K562 (cell line): Measurements from ENCODE around the gene SMIM3. TPM values are rescaled to one million over a fixed set of nuclear protein-coding genes. Genes with fewer than 3 reads are reported as not detected.

Experiments used
- AFF4 ChIP-seq: sonication (generic); formaldehyde crosslinking; IDR thresholded peaks from 2 replicates; pipeline ENCODE4 v1.8.0; 2023; ENCODE audit warnings: mild to moderate bottlenecking, missing genetic modification reagents
- ARID2 ChIP-seq: fragments of 450-650 bp; IDR thresholded peaks from 2 replicates; pipeline ENCODE4 v1.6.1; 2017; ENCODE audit warnings: antibody characterized with exemption, mild to moderate bottlenecking
- BDP1 ChIP-seq: IDR thresholded peaks from 3 replicates; pipeline ENCODE4 v1.6.1; 2011; ENCODE audit not compliant: insufficient read length, insufficient read depth
- CEBPB ChIP-seq: fragments of 450-650 bp; IDR thresholded peaks from 2 replicates; pipeline ENCODE4 v1.6.1; 2016; ENCODE audit warnings: missing genetic modification characterization, missing compliant biosample characterization
- CSDE1 ChIP-seq, 2 experiments: fragments of 450-650 bp; IDR thresholded peaks; 2 replicates each; pipeline ENCODE4 v1.6.1; 2016; ENCODE audit warnings: mild to moderate bottlenecking in 1 of 2
- EZH2 ChIP-seq: IDR thresholded peaks from 2 replicates; pipeline ENCODE4 v1.6.1; 2012; ENCODE audit warnings: low read depth, mild to moderate bottlenecking, inconsistent platforms, low read length, borderline replicate concordance
- HNRNPH1 ChIP-seq: fragments of 200-400 bp; formaldehyde crosslinking; optimal IDR thresholded peaks from 2 replicates; pipeline ENCODE3; 2017; ENCODE audit warnings: low read depth, mild to moderate bottlenecking, low read length, moderate library complexity
- MBD1 ChIP-seq: fragments of 250-450 bp; sonication (Bioruptor Pico); IDR thresholded peaks from 2 replicates; pipeline ENCODE4 v1.8.0; 2022; ENCODE audit warnings: inconsistent platforms
- MTA3 ChIP-seq: fragments of 450-650 bp; formaldehyde crosslinking; IDR thresholded peaks from 2 replicates; pipeline ENCODE4 v1.6.1; 2017; ENCODE audit warnings: mild to moderate bottlenecking, borderline replicate concordance
- NFATC3 ChIP-seq: fragments of 450-650 bp; IDR thresholded peaks from 2 replicates; pipeline ENCODE4 v1.6.1; 2017; ENCODE audit warnings: mild to moderate bottlenecking
- SIN3A ChIP-seq, 2 experiments: fragments of 150-350 bp in 1 of 2; IDR thresholded peaks; 2 replicates each; pipeline ENCODE4 v1.6.1; 2011 to 2016; ENCODE audit warnings: borderline replicate concordance in 2 of 2, low read depth in 2 of 2, low read length in 2 of 2, mild to moderate bottlenecking in 2 of 2, moderate library complexity in 2 of 2; ENCODE audit not compliant: control insufficient read depth in 1 of 2
- TRIM28 ChIP-seq: fragments of 450-650 bp; IDR thresholded peaks from 2 replicates; pipeline ENCODE4 v1.6.1; 2017
- ZEB2 ChIP-seq: fragments of 450-650 bp; IDR thresholded peaks from 2 replicates; pipeline ENCODE4 v1.6.1; 2016
- ZNF253 ChIP-seq: fragments of 250-450 bp; sonication (Bioruptor Pico); conservative IDR thresholded peaks from 2 replicates; pipeline ENCODE4 v1.6.1; 2021; ENCODE audit warnings: mild to moderate bottlenecking
- ZNF589 ChIP-seq: fragments of 200-800 bp; sonication (Bioruptor generic); IDR thresholded peaks from 2 replicates; pipeline ENCODE4 v1.6.1; 2016; ENCODE audit warnings: low read depth, missing genetic modification characterization, missing compliant biosample characterization
- ZNF699 ChIP-seq: fragments of 250-450 bp; sonication (Bioruptor Pico); IDR thresholded peaks from 2 replicates; pipeline ENCODE4 v1.8.0; 2021; ENCODE audit warnings: mild to moderate bottlenecking, moderate library complexity; ENCODE audit not compliant: insufficient replicate concordance
- polyA plus RNA-seq, 8 experiments: library from polyadenylated mRNA; depleted of rRNA in 4 of 8; stranded (reverse) in 5 of 8; unstranded in 3 of 8; fragments of >200 nt; fragmentation: Nextera tagmentation in 2 of 8; fragmentation: Illumina TruSeq in 1 of 8; extraction: Ambion mirVana in 2 of 8; extraction: Trizol in 1 of 8; gene quantifications; 2 replicates each; pipeline versions ENCODE4 v1.2.1 to v1.2.3, GENCODE V29; 2011 to 2014; ENCODE audit warnings: inconsistent platforms in 1 of 8, missing spikeins in 1 of 8
- total RNA-seq, 7 experiments: library from RNA; depleted of rRNA in 6 of 7; stranded (reverse); fragments of >200 nt in 6 of 7; fragmentation: Illumina TruSeq in 2 of 7; extraction: Trizol in 2 of 7; gene quantifications; 2 replicates each; pipeline versions ENCODE4 v1.2.1 to v1.2.3, GENCODE V29; 2011 to 2021; ENCODE audit warnings: low replicate concordance in 1 of 7
- TF ChIP-seq, protein P1 (sequence below), 2 experiments: IDR thresholded peaks; 2 replicates each; pipeline ENCODE4 v1.6.1; 2012; ENCODE audit warnings: improper control_type of control experiment in 2 of 2, low read depth in 2 of 2, low read length in 2 of 2, borderline replicate concordance in 1 of 2
- TF ChIP-seq, protein P2 (sequence below): fragments of 450-650 bp; IDR thresholded peaks from 2 replicates; pipeline ENCODE4 v1.7.0; 2016; ENCODE audit warnings: borderline replicate concordance

SMIM3 gene
- total and polyA plus RNA-seq, 9 of the 15 experiments (the other 6 are each of a cell fraction or from before 2014, with no cell fraction given): 4.1 to 27.7 (median 13.6) TPM

DNA sequence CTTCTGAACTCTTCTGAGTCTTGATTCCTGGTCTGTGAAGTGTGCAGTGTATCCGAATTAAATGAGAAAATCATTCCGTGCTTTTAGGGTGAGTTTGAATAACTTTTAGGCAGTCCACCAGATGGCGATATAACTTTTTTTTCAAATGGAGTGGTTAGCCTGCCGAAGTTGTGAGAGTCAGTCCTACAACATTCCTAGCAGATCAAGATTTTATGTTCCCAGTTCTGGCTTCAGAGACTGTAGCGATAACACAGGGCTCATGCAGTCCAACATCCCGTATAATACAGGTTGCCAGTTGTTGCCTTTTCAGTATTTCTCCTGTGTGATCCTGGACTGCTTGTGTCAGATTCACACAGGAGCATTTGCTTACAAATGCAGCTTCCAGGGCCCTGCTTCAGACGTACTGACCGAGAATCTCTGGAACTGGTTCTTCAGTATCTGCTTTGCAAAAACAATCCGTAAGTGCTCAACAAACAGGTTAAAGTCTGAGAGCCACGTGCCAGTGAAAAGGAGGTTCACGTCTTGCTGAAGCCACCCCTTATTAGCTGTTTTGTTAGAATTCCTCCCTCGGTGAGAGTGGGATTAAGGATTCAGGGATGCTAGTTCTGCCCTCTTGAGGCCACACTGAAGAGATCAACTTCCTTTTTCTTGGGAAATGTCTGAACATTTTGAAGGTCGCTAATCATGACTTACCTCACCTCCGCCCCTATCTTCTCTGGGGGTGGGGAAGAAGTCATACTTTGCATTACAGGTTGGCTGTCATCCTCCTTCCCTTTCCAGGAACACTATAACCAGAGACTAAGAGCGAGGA lies 22.8 kb downstream of the SMIM3 start (continued):
- no peak for TF ChIP-seq ZNF699 (CRISPR knock-in tag)
- TF ChIP-seq CSDE1 (IDR thresholded peaks at IDR 0.05): no peak
- TF ChIP-seq NFATC3: no peak
- TF ChIP-seq EZH2: no peak
- peak; percentile 19; the same call in 1 of the 2 replicates for TF ChIP-seq CEBPB (tag)
- TF ChIP-seq, protein P1, sequence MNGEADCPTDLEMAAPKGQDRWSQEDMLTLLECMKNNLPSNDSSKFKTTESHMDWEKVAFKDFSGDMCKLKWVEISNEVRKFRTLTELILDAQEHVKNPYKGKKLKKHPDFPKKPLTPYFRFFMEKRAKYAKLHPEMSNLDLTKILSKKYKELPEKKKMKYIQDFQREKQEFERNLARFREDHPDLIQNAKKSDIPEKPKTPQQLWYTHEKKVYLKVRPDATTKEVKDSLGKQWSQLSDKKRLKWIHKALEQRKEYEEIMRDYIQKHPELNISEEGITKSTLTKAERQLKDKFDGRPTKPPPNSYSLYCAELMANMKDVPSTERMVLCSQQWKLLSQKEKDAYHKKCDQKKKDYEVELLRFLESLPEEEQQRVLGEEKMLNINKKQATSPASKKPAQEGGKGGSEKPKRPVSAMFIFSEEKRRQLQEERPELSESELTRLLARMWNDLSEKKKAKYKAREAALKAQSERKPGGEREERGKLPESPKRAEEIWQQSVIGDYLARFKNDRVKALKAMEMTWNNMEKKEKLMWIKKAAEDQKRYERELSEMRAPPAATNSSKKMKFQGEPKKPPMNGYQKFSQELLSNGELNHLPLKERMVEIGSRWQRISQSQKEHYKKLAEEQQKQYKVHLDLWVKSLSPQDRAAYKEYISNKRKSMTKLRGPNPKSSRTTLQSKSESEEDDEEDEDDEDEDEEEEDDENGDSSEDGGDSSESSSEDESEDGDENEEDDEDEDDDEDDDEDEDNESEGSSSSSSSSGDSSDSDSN (IDR thresholded peaks at IDR 0.05; ENCODE audit: borderline replicate concordance in 1 of 2, low read depth in 2 of 2, low read length in 2 of 2): no peak
- peak; percentile 70; the same call in 1 of the 2 replicates for TF ChIP-seq ZEB2
- TF ChIP-seq MBD1: no peak
- no peak for TF ChIP-seq AFF4 (CRISPR knock-in tag)
- peak; percentile 69; the same call in 1 of the 2 replicates for TF ChIP-seq TRIM28
- no peak for TF ChIP-seq SIN3A (IDR thresholded peaks at IDR 0.05; ENCODE audit: borderline replicate concordance in 2 of 2, control insufficient read depth in 1 of 2, low read depth in 2 of 2, low read length in 2 of 2)
- no peak; the same call in 1 of the 2 replicates for TF ChIP-seq ZNF589 (CRISPR knock-in tag)
- TF ChIP-seq ZNF253: no peak
- no peak for TF ChIP-seq HNRNPH1
- TF ChIP-seq, protein P2, sequence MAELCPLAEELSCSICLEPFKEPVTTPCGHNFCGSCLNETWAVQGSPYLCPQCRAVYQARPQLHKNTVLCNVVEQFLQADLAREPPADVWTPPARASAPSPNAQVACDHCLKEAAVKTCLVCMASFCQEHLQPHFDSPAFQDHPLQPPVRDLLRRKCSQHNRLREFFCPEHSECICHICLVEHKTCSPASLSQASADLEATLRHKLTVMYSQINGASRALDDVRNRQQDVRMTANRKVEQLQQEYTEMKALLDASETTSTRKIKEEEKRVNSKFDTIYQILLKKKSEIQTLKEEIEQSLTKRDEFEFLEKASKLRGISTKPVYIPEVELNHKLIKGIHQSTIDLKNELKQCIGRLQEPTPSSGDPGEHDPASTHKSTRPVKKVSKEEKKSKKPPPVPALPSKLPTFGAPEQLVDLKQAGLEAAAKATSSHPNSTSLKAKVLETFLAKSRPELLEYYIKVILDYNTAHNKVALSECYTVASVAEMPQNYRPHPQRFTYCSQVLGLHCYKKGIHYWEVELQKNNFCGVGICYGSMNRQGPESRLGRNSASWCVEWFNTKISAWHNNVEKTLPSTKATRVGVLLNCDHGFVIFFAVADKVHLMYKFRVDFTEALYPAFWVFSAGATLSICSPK: no peak
- TF ChIP-seq ARID2: no peak
- no peak for TF ChIP-seq BDP1
- TF ChIP-seq MTA3: peak; percentile 61; the same call in 1 of the 2 replicates
